HG03066 (cell line): ENCODE measurements around the gene CNOT2.

ENCODE experiments used
- ATAC-seq: cut with Tn5 transposase; IDR thresholded peaks from one replicate; pipeline ENCODE4 v1.9.1; 2021; ENCODE audit warnings: low read depth; ENCODE audit not compliant: unreplicated experiment

Gene CNOT2

DNA sequence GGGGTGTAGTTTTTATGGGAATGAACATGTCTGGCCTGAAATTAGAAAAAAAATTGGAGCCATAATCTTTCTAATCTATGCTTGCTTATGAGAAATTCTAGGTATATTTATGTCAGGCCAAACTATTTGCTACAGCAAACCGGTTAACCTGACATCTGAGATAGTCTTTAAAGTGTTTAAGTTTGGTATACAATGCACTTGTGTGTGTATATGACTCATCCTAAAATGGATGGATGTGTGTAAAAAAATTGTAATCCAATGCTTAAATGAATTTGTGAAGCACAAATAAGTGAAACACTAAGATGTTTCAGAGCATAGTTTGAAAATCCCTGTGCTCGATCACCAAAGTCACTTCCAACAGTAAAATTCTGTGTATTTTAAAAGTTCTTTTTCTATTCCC is 6.7 kb downstream of the CNOT2 start:
- ATAC-seq = no peak

DNA sequence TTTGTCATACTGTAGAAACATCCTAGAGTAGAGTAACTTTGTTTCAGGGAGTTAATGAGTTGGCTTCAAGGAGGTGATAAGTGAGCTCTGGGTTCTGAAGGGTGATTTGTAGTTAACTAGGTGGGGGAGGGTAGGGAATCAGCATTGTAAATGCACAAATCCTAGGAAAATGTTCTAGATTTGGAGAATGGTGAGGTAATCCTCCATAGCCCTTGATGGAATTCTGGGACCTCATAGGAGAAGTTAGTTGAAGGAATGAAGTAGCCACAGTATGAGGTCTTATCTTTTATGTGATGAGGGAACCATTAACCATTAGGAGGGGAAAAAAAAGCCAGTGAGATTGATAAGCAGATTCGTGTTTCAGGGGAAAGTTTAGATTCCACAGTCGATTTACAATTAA is 8.0 kb downstream of the CNOT2 start:
- ATAC-seq = no peak

DNA sequence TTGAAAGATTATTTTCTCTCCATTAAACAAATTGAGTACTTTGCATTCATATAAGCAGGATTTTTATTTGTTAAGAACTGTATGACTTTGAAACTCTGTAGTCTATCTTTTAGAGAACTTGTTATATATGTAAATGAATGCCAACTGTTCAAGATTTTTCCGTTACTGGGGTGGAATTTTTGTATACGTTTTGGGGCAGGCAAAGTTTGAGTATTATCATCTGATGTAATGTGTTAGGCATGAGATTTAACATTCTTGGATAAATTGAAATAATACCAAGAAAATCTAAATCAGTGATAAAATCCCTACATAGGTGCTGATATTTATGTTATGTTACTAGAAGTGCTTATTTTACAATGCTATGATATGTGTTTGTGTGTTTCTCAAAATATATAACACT is 8.4 kb downstream of the CNOT2 start:
- ATAC-seq = no peak

DNA sequence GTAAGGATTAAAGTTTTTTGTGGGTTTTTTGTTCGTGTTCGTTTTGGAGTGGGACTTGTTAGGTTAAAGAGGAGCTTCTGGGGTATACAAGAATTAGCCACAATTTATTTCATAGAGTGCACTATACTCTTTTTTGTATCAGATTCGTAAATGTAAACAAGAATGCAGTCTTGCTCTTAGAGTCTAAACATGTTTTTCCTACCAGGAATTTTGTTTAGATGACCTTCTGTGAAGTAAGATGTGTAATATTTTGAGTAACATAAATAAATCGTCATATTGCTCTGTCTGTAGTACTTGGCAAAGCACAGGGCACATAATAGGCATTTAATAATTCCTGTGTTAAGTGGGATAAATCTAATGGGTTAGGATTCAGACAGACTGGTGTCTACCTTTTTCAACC is 9.6 kb downstream of the CNOT2 start:
- no peak for ATAC-seq

DNA sequence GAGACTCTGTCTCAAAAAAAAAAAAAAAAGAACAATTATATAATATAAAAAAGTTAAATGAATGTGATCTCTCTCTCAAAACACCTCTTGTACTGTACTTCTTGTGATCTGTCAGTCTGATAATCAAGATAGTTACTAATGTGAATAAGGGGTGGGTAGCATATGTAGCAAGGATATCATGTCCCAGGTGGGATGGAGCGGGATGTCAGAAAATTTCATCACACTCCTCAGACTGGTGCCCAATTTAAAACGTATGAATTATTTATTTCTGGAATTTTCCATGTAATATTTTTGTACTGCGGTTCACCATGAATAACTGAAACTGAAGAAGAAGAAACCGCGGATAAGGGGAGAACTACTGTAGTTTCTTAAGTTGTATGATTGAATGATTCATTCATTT is 11.0 kb downstream of the CNOT2 start:
- ATAC-seq = no peak

DNA sequence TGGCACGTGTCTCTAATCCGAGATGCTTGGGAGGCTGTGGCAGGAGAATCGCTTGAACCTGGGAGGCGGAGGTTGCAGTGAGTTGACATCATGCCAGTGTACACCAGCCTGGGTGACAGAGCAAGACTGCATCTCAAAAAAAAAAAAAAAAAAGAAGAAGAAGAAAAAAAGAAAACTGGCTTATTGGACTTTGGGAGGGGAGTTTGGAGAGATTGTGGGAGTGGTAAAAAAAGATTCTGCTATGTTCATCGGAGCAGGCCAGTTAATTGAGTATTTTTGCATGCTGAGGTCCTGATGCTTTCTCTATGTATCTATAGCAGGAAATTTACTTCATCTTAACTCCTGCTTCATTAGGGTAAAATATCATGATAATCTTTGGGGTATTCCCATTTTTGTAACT is 11.6 kb downstream of the CNOT2 start:
- no peak for ATAC-seq

DNA sequence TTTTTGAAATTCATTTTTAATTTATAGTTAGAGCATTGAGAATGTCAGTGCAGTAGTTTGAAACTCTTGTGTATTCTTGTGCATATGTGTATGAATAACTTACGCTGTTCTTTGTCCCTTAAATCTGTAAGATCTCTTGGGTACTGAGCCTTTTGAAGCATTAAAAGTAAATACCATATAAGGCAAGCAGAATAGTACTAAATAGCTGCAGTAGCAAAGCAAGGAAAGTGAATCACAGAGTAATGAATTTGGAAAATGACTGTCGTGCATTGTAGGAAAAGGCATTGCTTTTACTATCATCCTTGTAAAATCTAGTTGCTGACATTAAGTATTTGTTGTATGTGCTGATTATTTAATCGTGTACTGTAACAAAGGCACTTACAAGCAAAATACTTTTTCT is 12.1 kb downstream of the CNOT2 start:
- no peak for ATAC-seq

DNA sequence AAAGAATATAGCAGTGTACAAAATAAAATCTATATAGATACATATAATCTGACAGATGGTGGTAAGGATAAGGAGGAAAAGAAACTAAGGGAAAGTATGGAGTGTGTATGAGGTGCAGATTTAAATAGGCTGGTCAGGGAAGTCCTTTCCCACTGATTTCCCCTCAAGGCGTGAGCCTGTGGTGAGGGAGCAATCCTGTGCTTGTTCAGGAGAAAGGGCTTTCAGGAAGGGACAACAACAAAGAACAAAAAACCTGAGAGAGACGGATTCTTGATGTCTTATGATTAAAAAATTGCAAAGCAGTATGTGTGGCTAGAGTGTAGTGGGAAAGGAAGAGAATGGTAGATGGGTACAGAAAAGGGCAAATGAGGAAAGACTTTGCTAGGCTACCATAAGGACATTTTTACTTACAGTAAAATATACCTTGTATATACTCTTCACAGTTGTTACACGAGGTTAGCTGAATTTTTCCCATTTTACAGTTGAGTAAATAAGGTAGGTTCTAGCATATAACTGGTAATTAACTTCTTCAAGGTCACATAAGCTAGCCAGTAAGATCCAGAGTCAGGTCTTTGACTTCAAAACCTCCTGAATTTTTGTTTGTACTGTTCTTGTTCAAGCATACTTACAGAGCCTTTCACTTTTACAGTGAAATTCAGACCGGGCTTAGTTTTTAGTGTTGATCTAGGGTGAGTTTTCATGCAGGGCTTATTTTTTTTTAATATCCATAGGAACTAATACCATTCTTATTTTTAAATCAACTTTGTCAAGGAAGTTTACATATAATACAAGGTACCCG is 15.6 kb downstream of the CNOT2 start:
- ATAC-seq = no peak

DNA sequence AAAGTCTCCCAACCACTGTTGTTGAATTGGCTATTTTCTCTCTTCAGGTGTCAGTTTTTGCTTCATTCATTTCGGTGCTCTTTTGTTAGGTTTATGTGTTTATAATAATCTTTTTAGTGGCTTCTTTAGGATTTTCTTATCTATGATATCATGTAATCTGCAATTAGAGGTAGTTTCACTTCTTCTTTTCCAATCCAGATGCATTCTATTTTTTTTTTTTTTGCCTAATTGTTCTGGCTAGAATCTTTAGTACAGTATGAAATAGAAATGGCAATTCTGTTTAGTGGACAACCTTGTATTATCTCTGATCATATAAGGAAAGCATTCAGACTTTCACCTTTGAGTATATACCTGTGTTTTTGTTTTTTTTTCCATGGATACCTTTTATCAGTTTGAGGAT is 17.4 kb downstream of the CNOT2 start:
- ATAC-seq = no peak

DNA sequence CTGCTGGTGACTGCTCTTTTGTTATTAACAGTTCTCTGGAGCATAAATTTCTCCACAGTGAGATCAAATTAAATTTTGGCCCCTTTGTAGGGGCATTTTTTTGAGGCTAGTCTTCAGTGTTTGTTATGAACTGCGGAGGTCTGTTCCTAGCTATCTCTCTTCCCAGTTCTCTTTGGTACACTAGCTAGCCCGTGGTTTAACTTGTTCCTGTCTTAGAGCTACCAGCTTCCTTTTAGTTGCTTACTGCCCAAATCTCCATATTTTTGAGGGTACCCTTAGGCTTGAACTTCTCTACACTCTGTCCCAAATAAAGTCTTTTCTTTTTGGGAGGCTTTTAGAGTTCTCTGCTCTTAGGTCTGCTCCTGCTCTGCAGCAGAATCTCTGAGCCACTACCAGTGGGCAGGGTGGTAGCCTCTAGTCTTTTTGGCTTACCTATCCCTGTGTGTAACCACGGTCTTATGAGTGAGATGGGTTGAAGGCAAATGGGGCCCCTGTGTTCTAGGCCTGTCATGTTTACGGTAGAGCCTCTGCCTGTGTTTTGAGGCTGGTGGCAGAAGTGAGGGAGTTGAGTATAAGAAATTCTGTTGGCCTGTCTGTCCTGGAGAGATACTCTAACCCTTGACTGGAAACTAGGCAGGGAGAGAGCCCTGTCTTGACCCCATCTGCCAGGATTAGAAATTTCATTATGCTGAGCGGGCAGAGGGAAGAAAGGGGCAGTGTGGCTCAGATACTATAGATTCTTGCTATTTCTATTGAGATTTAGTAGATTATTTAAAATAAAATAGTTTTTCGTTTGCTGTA is 21.0 kb downstream of the CNOT2 start:
- ATAC-seq = no peak

DNA sequence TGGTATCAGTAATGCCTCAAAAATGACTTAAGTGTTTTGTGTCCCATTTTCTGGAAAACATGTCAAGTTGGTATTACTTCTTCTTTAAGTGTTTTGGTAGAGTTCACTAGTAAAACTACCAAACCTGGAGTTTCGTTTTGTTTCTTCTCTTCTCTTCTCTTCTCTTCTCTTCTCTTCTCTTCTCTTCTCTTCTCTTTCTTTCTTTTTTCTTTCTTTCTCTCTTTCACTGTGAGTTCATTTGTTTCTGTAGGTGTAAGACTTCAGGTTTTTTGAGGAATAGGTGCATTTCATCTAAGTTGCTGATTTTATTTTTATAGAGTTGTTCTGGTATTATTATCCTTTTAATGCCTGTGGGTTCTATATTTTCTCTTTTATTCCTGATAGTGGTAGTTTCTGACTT is 21.9 kb downstream of the CNOT2 start:
- ATAC-seq = no peak

DNA sequence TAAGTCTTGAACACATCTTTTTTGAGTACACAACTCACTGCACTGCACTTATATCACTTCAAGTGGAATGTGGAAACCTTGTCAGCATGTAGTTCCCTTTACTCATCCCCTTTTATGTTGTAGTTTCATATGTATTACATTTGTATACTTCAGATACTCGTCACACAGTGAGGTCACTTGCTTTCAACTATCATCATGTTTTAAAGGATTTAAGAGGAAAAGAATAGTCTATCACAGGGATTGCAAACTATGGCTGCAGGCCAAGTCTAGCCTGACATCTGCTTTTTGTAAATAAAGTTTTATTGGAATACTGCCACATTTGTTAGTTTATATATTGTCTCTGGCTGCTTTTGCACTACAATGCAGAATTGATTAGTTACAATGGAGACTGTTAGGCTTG is 24.3 kb downstream of the CNOT2 start:
- ATAC-seq = no peak

DNA sequence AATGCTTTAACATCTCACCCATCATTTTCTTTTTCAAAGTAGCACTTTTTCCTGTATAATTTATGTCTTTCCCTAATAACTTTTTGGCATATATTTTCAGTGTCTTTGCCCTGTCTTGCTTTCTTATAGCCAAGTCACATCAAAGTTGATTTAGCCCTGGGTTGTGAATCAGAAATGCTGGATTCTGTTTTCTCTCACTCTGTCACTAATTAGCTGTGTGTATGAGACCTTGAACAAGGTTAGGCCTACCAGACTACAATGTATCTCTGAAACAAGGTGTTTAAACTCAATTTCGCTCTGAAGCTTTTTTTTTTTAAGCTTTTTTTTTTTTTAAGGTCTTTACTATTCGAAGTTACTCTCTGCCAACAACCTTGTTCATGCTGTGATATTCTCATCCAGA is 25.7 kb downstream of the CNOT2 start:
- no peak for ATAC-seq

DNA sequence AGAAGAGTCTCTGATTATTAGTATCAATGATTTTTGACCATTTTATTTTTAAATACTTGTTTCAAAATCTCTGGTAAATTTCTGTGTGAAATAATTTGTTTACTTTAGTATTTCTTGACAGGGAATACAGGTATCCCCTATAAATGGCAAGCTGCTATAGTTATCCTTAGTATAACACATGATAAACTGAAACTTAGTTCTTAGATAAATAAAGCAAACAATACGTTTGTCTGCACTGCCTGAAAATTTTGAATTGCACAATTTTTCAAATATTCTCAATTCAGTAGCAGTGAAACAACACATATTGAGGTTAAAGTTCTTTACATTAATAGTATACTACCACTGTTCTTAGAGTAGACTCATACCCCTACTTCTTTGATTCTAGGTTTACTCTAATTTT is 26.9 kb downstream of the CNOT2 start:
- no peak for ATAC-seq

DNA sequence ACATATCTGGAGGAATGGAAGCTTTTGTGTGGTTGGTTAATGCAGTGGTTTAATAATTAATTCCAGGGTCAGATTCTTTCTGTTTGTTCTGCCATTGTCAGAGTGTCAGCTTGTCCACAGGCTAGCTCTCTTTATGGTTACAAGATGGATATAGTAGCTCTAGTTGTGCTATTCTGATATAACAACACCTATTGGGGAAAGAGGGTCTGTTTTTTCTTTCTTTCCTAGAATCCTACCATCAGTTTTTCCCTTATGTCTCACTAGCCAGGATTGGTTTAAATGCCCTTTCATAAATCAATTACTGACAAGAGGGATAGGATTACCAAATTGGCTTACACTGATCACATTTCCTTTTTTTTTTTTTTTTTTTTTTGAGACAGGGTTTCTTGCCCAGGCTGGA is 27.8 kb downstream of the CNOT2 start:
- no peak for ATAC-seq

DNA sequence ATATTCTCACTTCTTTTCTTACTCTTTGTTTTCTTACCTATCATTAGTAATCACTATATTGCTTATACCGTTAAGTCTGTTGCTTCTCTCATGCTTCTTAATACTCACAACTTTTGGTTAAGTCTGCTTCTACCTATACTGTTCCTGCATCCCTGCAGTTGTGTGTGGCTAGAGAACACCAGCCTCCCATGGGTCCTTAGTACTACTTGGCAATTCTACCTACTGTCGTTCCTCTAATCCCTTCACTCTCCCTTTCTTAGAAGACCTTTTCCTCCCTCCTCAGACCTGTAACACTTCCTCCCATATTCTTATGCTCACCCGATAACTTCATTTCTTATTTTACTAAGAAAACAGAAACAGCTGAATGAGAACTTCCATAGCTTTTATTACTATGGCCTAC is 29.3 kb downstream of the CNOT2 start:
- ATAC-seq = no peak

DNA sequence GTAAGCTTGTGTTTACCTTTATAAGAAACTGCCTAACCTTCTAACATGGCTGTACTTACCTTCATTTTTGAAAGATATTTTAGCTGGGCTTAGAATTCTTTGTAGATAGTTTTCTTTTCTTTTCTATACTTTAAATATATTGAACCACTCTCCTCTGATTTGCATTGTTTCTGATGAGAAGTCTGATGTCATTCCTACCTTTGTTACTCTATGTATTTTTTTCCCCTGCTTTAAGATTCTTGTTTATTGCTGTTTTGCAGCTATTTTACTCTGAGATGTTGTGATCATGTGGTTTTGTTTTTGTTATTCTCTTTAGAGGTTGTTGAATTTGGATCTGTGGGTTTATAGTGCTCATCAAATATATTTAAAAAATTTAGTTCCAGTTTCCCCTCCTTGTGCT is 31.8 kb downstream of the CNOT2 start:
- no peak for ATAC-seq

DNA sequence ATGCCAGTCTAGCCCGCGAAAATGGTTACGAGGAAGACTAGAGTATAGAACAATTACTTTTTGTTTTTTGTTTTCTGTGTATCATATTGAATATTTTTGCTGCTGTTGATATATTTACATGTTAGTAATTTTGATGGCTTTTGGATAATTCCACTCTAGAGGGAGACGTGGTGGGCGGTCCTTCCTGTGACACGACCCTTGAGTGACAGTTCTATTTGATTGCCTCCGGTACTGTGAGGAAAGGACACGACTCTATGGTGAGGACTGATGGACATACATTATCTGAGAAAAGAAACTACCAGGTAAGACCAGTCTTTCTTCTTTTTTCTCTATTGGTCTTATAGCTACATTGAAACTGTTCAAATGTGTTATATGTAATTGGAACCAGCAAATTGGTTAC is 34.7 kb downstream of the CNOT2 start:
- no peak for ATAC-seq

DNA sequence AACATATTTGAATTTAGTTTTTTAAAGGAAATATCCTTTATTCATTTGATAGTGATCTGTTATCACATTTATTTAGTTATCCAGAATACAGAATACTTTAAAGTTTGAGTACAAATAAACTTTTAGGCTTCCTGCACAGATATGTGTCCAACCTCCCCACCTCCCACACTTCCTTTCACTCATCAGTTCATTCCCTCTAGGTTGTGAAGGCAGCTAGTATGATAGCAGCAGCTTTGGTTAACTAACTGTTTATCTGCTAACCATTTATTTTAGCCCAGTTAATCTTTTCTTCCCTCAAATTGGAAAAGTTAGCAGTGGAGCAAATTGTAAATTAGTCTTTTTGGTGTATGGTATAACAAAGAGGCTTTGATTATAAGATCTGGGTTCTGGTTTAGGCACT is 35.7 kb downstream of the CNOT2 start:
- no peak for ATAC-seq

DNA sequence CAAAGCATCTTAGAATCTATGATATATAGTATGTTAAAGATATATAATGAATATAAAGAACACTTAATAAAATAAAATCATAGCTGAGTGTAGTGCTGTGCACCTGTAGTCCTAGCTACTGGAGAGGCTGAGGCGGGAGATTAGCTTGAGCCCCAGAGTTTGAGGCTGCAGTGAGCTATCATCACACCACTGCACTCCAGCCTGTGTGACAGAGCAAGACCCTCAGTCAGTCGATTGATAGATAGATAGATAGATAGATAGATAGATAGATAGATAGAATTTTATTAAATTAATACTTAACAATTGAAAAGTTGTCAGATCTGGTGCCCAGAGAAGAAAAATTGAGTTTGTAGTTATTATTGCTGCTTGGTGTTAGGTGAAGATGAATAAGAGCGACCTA is 40.0 kb downstream of the CNOT2 start:
- no peak for ATAC-seq

DNA sequence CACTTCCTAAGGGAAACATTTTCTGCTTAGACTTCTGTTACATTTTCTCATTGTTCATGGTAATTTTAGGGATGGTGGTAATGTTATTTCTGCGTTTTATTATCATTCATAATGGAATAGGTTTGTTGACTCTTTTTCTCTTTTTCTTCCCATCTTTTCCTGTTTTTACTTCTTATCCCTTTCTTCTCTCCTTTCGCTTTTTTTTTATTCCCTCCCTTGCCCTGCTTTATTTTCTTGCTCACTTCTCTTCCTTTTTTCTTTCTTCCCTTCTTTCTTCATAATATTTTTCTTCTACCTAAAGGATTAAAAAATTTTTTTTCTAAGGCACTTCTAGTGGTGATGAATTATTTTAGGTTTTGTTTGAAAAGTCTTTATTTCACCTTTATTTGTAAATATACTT is 45.6 kb downstream of the CNOT2 start:
- no peak for ATAC-seq

DNA sequence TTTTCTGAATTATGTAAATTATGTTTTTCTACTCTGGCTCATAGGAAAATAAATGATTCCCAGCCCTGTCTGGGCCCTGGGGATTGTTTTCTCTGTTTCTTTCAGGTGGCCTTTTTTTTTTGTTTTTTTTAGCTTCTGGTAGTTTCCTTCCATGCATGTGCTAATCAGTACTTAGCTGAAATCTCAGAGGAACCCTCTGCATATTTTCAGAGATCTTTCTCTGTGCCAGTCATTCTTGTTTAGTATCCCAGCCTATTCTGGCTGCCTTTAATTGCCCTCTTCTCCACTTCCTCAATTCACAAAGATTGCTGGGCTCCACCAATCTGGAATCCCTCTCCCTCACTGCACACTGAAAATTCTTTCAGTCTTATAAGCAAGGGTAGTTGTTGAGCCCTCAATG is 46.9 kb downstream of the CNOT2 start:
- ATAC-seq = no peak
